Naive thymus-derived CD4-positive, alpha-beta T cell (primary cell): ENCODE data around the gene OSGIN1. TPM values are rescaled to one million over a fixed set of nuclear protein-coding genes. Genes with fewer than 3 reads are reported as not detected.
A peak's percentile ranks its signal among the peaks of the same experiment; 100 is the strongest.

Experiments used
- ATAC-seq: fragments of 150-1000 bp; cut with Tn5 transposase; 2 replicates; pipeline ENCODE4 v1.10.0; 2021; ENCODE audit warnings: mild to moderate bottlenecking, moderate library complexity
- CTCF ChIA-PET: fragments of 350-600 bp; sonication (Branson Sonifier 250); formaldehyde crosslinking; loops from one replicate; lab custom pipeline; 2021; ENCODE audit warnings: antibody characterized with exemption; lab: Charles Lee
- POLR2A ChIA-PET: fragments of 350-600 bp; sonication (Branson Sonifier 250); formaldehyde crosslinking; loops from one replicate; lab custom pipeline; 2021; ENCODE audit warnings: antibody characterized with exemption, inconsistent platforms; lab: Charles Lee
- DNase-seq, 9 donors: peaks; one replicate each; pipeline versions ENCODE4 v3.0.0 to v3.0.0-alpha.2; 2020 to 2022; ENCODE audit warnings: mixed read lengths in 1 of 9
- H3K27ac ChIP-seq: one replicate; pipeline ENCODE4 v1.7.0; 2013; ENCODE audit warnings: mild to moderate bottlenecking, low read depth, low read length, moderate library complexity
- H3K27me3 ChIP-seq, 2 donors: one replicate each; pipeline ENCODE4 v1.7.0; 2013; ENCODE audit warnings: low read length in 2 of 2, mild to moderate bottlenecking in 2 of 2, moderate library complexity in 2 of 2; ENCODE audit not compliant: control insufficient read depth in 2 of 2, insufficient read depth in 2 of 2
- H3K36me3 ChIP-seq, 3 experiments: 1 replicate in 2 of 3; 2 replicates in 1 of 3; pipeline ENCODE4 v1.7.0; 2013; ENCODE audit warnings: low read length in 3 of 3, mild to moderate bottlenecking in 3 of 3, moderate library complexity in 1 of 3; ENCODE audit not compliant: insufficient read depth in 3 of 3, control insufficient read depth in 2 of 3
- H3K4me1 ChIP-seq, 2 donors: one replicate each; pipeline ENCODE4 v1.7.0; 2013; ENCODE audit warnings: low read length in 2 of 2, mild to moderate bottlenecking in 2 of 2, moderate library complexity in 1 of 2; ENCODE audit not compliant: control insufficient read depth in 2 of 2, insufficient read depth in 2 of 2
- H3K4me3 ChIP-seq: 2 replicates; pipeline ENCODE4 v1.7.0; 2013; ENCODE audit warnings: mild to moderate bottlenecking, low read length
- H3K9me3 ChIP-seq, 3 experiments: 1 replicate in 2 of 3; 2 replicates in 1 of 3; pipeline ENCODE4 v1.7.0; 2013; ENCODE audit warnings: low read length in 3 of 3; ENCODE audit not compliant: control insufficient read depth in 2 of 3
- H3K27ac Mint-ChIP-seq, 9 donors: one replicate each; pipeline ENCODE4 v1.8.0; 2020 to 2022; ENCODE audit warnings: mixed read lengths in 9 of 9, mild to moderate bottlenecking in 8 of 9, moderate library complexity in 5 of 9, inconsistent platforms in 2 of 9
- H3K27me3 Mint-ChIP-seq, 5 donors: one replicate each; pipeline ENCODE4 v1.8.0; 2021 to 2022; ENCODE audit warnings: mixed read lengths in 5 of 5, mild to moderate bottlenecking in 1 of 5
- H3K36me3 Mint-ChIP-seq, 5 donors: one replicate each; pipeline ENCODE4 v1.8.0; 2020 to 2022; ENCODE audit warnings: mixed read lengths in 5 of 5, mild to moderate bottlenecking in 3 of 5, inconsistent platforms in 1 of 5
- H3K4me1 Mint-ChIP-seq, 7 donors: one replicate each; pipeline ENCODE4 v1.8.0; 2020 to 2022; ENCODE audit warnings: mixed read lengths in 7 of 7, mild to moderate bottlenecking in 3 of 7, inconsistent platforms in 1 of 7
- H3K4me3 Mint-ChIP-seq, 10 donors: one replicate each; pipeline ENCODE4 v1.8.0; 2020 to 2022; ENCODE audit warnings: mild to moderate bottlenecking in 10 of 10, mixed read lengths in 10 of 10, moderate library complexity in 6 of 10, inconsistent platforms in 2 of 10
- H3K9me3 Mint-ChIP-seq, 11 donors: one replicate each; pipeline ENCODE4 v1.8.0; 2020 to 2022; ENCODE audit warnings: mixed read lengths in 11 of 11, mild to moderate bottlenecking in 4 of 11, inconsistent platforms in 1 of 11, moderate library complexity in 1 of 11
- intact Hi-C, 2 donors: fragments of 100-400 bp; cut with micrococcal nuclease; formaldehyde crosslinking; loops; one replicate each; pipeline ENCODE4 v1.15.1; 2023
- polyA plus RNA-seq, 2 donors: library from polyadenylated mRNA; unstranded; fragments of 300-500 nt; fragmentation: Illumina TruSeq; gene quantifications; one replicate each; pipeline ENCODE4 v1.2.3, GENCODE V29; 2021
- total RNA-seq, 6 experiments: library from RNA in 5 of 6; stranded (reverse) in 5 of 6; gene quantifications; 1 replicate in 5 of 6; 2 replicates in 1 of 6; pipeline ENCODE4 v1.2.3 and lab custom pipeline; 2021 to 2026

The OSGIN1 gene
- total and polyA plus RNA-seq, 7 experiments from 2014 or later, result 0.34 to 8.4 (median 1.1) TPM; not detected in 1

DNA sequence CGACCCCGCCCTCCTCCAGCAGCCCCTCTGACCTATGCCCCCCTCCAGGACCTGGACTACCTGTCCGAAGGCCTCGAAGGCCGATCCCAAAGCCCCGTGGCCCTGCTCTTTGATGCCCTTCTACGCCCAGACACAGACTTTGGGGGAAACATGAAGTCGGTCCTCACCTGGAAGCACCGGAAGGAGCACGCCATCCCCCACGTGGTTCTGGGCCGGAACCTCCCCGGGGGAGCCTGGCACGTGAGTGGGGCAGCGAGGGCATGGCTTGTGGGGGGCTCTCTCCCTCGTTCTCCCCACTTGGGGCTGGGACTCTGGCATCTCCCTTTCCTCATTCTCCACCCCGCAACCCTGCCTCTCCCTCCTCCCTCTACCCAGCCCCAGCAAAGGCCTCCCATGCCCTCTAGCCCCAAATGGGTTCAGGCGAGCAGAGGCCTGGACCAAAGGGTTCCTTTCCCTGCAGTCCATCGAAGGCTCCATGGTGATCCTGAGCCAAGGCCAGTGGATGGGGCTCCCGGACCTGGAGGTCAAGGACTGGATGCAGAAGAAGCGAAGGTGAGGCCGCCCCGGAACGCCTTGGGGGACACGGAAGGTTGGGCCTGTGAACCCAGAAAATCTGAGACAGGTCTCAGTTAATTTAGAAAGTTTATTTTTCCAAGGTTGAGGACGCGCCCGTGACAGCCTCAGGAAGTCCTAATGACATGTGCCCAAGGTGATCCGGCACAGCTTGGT, 7.6 kb downstream of the OSGIN1 start:
- no peaks in the 10 kb centered on the region for H3K4me1 ChIP-seq
- Mint-ChIP-seq H3K4me1 (no peaks in the 10 kb centered on the region), H3K9me3 (peaks cover 0 to 3% (median 0%) of the 10 kb centered on the region in 11 donors), H3K27me3 (peaks cover 0 to 10% (median 0%) of the 10 kb centered on the region in 5 donors), H3K4me3 (no peak overlapping the region), H3K36me3 (peaks cover 0 to 8% (median 0%) of the 10 kb centered on the region in 5 donors), H3K27ac (no peak overlapping the region)
- intact Hi-C loops, result no loop called here
- H3K36me3 ChIP-seq, result no peaks in the 10 kb centered on the region
- DNase-seq (no peak), ATAC-seq (no peak)
- no peaks in the 10 kb centered on the region for H3K27me3 ChIP-seq
- no peak overlapping the region for H3K4me3 ChIP-seq
- ChIA-PET POLR2A (no interaction called here), CTCF (no interaction called here)
- no peaks in the 10 kb centered on the region for H3K9me3 ChIP-seq
- no peak overlapping the region for H3K27ac ChIP-seq

DNA sequence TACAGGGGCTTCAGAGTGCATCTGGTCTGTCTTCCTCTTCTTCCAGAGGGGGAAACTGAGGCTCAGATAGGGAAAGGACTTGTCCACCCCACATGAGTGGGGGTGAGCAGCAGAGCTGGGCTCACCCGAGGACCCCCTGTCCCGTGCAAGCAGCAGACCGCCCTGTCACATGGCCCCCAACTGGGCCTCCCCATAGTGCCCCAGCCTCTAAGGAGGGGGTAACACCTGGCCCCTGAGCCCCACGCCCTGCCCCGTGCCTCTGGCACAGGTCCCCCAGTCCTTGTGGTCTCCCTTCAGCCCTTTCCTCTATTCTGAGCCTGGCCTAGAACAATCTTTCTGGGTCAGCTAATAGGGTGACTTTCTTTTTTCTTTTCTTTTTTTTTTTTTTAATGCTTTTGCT, 8.6 kb downstream of the OSGIN1 start:
- no peak overlapping the region for H3K27ac ChIP-seq
- DNase-seq (no peak), ATAC-seq (no peak)
- no peaks in the 10 kb centered on the region for H3K9me3 ChIP-seq
- peaks cover 0 to 2% (median 0%) of the 10 kb centered on the region in 5 donors for H3K27me3 Mint-ChIP-seq
- ChIA-PET POLR2A (no interaction called here), CTCF (no interaction called here)
- peaks cover 0 to 8% (median 0%) of the 10 kb centered on the region in 5 donors for H3K36me3 Mint-ChIP-seq
- no peaks in the 10 kb centered on the region for H3K27me3 ChIP-seq
- no peak overlapping the region for H3K4me3 ChIP-seq
- H3K4me1 ChIP-seq, result no peaks in the 10 kb centered on the region
- intact Hi-C loops, result no loop called here
- no peaks in the 10 kb centered on the region for H3K4me1 Mint-ChIP-seq
- H3K36me3 ChIP-seq, result no peaks in the 10 kb centered on the region
- peaks cover 0 to 3% (median 0%) of the 10 kb centered on the region in 11 donors for H3K9me3 Mint-ChIP-seq
- no peak overlapping the region for H3K27ac Mint-ChIP-seq
- H3K4me3 Mint-ChIP-seq, result no peak overlapping the region

DNA sequence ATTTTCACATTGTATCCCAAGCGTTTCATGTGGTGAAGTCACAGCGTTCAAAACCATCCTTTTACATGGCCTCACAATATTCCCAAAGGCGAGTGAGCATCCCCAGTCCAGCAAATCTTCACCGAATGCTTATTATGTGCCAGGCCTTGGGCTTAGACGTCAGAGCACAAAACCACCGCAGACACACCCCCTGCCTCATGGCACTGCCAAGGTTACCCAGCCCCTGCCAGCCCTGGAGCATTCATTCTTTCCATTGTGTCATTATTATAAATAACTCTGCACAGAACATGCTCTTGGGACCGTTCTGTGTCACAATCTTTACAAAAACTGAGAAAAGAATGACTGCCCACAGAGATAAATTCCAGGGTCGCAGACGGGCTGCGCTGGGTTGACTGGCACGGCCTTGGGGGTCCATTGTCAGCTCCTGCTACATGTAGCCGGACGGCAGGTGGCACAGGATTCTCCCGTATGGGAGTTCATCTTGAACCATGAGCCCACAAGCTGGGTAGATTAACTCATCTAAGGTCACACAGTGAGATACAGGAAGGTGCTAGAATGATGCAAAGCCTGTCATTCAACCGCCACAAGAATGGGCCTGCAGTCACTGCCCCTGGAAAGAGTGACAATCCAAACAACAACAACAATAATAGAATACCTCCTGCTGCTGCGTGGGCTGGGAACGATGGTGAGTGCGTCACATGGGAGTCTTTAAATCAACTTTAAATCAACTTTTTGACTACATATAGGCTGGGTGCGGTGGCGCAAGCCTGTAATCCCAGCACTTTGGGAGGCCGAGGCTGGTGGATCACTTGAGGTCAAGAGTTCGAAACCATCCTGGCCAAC, 10.5 kb downstream of the OSGIN1 start:
- no peaks in the 10 kb centered on the region for H3K9me3 ChIP-seq
- intact Hi-C loops, result no loop called here
- ChIA-PET POLR2A (no interaction called here), CTCF (no interaction called here)
- no peaks in the 10 kb centered on the region for H3K36me3 ChIP-seq
- H3K4me3 Mint-ChIP-seq, result no peak overlapping the region
- H3K9me3 Mint-ChIP-seq, result peaks cover 0 to 3% (median 0%) of the 10 kb centered on the region in 11 donors
- H3K27ac Mint-ChIP-seq, result no peak overlapping the region
- H3K4me1 ChIP-seq, result no peaks in the 10 kb centered on the region
- peaks cover 0 to 5% (median 3%) of the 10 kb centered on the region in 7 donors for H3K4me1 Mint-ChIP-seq
- peaks cover 0 to 8% (median 0%) of the 10 kb centered on the region in 5 donors for H3K36me3 Mint-ChIP-seq
- no peak for ATAC-seq
- no peak for DNase-seq
- H3K4me3 ChIP-seq, result no peak overlapping the region
- no peak overlapping the region for H3K27ac ChIP-seq
- H3K27me3 ChIP-seq, result no peaks in the 10 kb centered on the region
- H3K27me3 Mint-ChIP-seq, result peaks cover 0 to 5% (median 5%) of the 10 kb centered on the region in 5 donors

DNA sequence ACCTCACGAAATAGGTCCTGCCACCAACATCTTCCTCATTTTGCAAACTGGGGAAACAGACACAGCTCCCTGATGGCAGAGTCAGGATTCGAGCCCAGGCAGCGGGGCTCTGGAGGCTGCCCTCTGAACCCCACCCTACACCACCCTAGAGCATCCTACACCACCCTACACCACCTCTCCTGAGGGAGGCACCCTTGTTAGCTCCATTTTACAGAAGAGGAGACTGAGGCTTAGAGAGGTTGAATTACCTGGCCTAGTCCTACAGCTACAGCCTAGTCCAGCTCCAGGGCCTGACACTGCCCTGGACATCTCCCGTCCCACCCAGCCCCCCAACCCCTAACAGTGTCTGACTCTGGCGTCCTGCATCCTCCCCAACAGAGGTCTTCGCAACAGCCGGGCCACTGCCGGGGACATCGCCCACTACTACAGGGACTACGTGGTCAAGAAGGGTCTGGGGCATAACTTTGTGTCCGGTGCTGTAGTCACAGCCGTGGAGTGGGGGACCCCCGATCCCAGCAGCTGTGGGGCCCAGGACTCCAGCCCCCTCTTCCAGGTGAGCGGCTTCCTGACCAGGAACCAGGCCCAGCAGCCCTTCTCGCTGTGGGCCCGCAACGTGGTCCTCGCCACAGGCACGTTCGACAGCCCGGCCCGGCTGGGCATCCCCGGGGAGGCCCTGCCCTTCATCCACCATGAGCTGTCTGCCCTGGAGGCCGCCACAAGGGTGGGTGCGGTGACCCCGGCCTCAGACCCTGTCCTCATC, 11.8 kb downstream of the OSGIN1 start:
- ATAC-seq, result no peak
- peaks cover 0 to 3% (median 0%) of the 10 kb centered on the region in 11 donors for H3K9me3 Mint-ChIP-seq
- H3K36me3 ChIP-seq, result no peaks in the 10 kb centered on the region
- peak overlapping the region in 1 of 9 donors; percentile 8 for H3K27ac Mint-ChIP-seq
- peaks cover 0 to 2% (median 0%) of the 10 kb centered on the region in 5 donors for H3K36me3 Mint-ChIP-seq
- no peak overlapping the region for H3K27ac ChIP-seq
- peaks cover 4 to 15% (median 8%) of the 10 kb centered on the region in 5 donors for H3K27me3 Mint-ChIP-seq
- H3K4me3 ChIP-seq, result no peak overlapping the region
- CTCF ChIA-PET, result no interaction called here
- no peak for DNase-seq
- POLR2A ChIA-PET, result no interaction called here
- intact Hi-C loops, result no loop called here
- no peaks in the 10 kb centered on the region for H3K9me3 ChIP-seq
- no peaks in the 10 kb centered on the region for H3K4me1 ChIP-seq
- peaks cover 0 to 6% (median 4%) of the 10 kb centered on the region in 7 donors for H3K4me1 Mint-ChIP-seq
- no peaks in the 10 kb centered on the region for H3K27me3 ChIP-seq
- no peak overlapping the region for H3K4me3 Mint-ChIP-seq

DNA sequence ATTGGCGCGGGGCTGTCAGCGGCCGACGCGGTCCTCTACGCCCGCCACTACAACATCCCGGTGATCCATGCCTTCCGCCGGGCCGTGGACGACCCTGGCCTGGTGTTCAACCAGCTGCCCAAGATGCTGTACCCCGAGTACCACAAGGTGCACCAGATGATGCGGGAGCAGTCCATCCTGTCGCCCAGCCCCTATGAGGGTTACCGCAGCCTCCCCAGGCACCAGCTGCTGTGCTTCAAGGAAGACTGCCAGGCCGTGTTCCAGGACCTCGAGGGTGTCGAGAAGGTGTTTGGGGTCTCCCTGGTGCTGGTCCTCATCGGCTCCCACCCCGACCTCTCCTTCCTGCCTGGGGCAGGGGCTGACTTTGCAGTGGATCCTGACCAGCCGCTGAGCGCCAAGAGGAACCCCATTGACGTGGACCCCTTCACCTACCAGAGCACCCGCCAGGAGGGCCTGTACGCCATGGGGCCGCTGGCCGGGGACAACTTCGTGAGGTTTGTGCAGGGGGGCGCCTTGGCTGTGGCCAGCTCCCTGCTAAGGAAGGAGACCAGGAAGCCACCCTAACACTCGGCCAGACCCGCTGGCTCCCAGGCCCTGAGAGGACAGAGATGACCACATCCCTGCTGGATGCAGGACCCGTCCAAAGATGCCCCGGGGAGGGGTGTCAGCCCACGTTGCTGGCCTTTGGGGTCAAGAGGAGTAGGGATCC, 12.6 kb downstream of the OSGIN1 start:
- Mint-ChIP-seq H3K4me1 (peaks cover 0 to 6% (median 4%) of the 10 kb centered on the region in 7 donors), H3K27me3 (peaks cover 11 to 16% (median 12%) of the 10 kb centered on the region in 5 donors), H3K36me3 (no peaks in the 10 kb centered on the region), H3K27ac (no peak overlapping the region), H3K9me3 (peaks cover 0 to 3% (median 0%) of the 10 kb centered on the region in 11 donors), H3K4me3 (no peak overlapping the region)
- POLR2A ChIA-PET, result no interaction called here
- intact Hi-C loops, result no loop called here
- ATAC-seq, result no peak
- DNase-seq, result no peak
- no peaks in the 10 kb centered on the region for H3K9me3 ChIP-seq
- no peaks in the 10 kb centered on the region for H3K27me3 ChIP-seq
- CTCF ChIA-PET, result no interaction called here
- no peak overlapping the region for H3K27ac ChIP-seq
- no peaks in the 10 kb centered on the region for H3K4me1 ChIP-seq
- no peak overlapping the region for H3K4me3 ChIP-seq
- H3K36me3 ChIP-seq, result no peaks in the 10 kb centered on the region

DNA sequence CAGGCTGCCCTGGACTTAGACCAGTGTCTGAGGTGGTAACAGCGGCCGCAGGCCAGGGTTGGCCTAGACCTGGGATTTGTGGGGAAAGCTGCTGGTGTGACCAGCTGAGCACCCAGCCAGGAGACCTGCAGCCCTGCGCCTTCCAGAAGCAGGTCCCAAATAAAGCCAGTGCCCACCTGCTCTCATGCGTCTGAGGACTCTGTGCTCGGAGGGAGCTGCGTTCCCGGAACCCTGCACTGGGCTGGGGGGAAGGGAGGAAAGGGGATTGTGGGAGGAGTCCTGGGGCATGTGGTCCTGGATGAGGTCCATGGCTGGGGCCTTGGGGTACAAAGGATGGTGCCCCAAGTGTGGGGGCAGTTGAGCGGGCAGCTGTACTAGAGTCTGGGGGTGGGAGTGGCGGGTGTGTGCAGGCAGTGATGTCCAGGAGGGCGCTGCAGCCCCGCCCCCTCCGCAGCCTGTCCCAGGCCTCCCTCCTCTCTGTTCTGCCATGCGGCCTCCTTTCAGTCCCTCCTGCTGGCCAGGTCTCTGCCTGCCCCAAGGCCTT, 13.2 kb downstream of the OSGIN1 start:
- Histone ChIP-seq H3K4me3 (no peak overlapping the region), H3K9me3 (no peaks in the 10 kb centered on the region), H3K4me1 (no peaks in the 10 kb centered on the region), H3K36me3 (no peaks in the 10 kb centered on the region), H3K27me3 (no peaks in the 10 kb centered on the region), H3K27ac (no peak overlapping the region)
- Mint-ChIP-seq H3K27ac (peak overlapping the region in 1 of 9 donors; percentile 46), H3K27me3 (peaks cover 11 to 18% (median 16%) of the 10 kb centered on the region in 5 donors), H3K4me1 (peaks cover 0 to 6% (median 4%) of the 10 kb centered on the region in 7 donors), H3K9me3 (peaks cover 0 to 3% (median 0%) of the 10 kb centered on the region in 11 donors), H3K4me3 (peak overlapping the region in 1 of 10 donors; percentile 12), H3K36me3 (no peaks in the 10 kb centered on the region)
- intact Hi-C loops, result no loop called here
- ATAC-seq, result no peak
- no peak for DNase-seq
- ChIA-PET CTCF (no interaction called here), POLR2A (no interaction called here)
